Measurements from ENCODE around the gene HES4.

HES4 gene, protein sequence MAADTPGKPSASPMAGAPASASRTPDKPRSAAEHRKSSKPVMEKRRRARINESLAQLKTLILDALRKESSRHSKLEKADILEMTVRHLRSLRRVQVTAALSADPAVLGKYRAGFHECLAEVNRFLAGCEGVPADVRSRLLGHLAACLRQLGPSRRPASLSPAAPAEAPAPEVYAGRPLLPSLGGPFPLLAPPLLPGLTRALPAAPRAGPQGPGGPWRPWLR

DNA sequence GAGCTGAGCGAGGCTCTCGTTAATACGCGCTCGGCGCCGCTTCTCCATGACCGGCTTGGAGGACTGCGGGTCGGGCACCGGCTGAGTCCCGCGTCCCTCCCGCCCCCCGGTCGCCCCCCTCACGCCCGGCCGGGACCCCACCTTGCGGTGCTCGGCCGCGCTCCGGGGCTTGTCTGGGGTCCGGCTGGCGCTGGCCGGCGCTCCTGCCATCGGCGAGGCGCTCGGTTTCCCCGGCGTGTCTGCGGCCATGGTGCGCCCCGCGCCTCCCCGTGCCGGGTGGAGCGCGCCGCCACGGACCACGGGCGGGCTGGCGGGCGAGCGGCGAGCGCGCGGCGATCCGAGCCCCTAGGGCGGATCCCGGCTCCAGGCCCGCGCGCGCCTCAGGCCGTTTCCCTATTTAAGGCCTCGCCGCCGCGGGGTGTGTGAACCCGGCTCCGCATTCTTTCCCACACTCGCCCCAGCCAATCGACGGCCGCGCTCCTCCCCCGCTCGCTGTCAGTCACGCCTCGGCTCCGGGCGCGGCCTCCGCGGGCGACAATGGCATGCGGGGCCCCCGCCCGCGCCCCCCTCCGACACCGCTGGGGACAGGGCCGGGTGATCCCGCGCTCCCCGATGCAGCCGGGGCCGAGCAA is at the start of gene HES4:
HES4 (minus strand) TSS at position 373 of the 632 bp plus-strand sequence; CDS start at position 249, 124 bp downstream.
- DNase-seq = peak; percentile 94

DNA sequence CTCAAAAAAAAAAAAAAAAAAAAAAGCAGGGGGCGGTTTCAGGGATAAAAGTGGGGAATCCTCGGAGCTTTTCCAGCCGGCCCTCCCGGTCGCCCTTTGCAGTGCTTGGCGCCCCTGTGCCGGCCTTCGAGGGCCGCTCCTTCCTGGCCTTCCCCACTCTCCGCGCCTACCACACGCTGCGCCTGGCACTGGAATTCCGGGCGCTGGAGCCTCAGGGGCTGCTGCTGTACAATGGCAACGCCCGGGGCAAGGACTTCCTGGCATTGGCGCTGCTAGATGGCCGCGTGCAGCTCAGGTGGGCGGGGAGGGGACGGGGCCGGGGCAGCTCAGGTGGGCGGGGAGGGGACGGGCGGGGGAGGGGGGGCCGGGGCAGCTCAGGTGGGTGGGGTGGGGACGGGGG is 48.9 kb upstream of the HES4 start:
- no peak for DNase-seq

DNA sequence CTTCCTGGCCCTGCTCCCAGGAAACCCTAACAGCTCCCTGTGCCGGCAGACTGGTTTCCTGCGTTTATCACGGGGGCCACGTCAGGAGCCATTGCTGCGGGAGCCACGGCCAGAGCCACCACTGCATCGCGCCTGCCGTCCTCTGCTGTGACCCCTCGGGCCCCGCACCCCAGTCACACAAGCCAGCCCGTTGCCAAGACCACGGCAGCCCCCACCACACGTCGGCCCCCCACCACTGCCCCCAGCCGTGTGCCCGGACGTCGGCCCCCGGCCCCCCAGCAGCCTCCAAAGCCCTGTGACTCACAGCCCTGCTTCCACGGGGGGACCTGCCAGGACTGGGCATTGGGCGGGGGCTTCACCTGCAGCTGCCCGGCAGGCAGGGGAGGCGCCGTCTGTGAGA is 48.1 kb upstream of the HES4 start:
- DNase-seq = no peak

DNA sequence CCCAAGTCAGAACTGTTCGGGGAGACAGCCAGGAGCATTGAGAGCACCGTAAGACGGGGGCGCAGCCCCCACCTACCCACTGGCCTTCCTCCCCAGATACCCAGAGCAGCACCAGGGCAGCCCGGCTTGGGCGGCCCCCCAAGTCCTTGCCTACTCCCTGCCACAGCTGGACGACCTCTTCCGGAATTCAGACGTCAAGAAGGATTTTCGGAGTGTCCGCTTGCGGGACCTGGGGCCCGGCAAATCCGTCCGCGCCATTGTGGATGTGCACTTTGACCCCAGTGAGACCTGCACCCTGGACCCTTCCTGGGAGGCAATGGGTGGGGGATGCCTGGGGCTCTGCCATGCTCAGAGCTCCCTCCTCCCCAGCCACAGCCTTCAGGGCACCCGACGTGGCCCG is 47.5 kb upstream of the HES4 start:
- no peak for DNase-seq

DNA sequence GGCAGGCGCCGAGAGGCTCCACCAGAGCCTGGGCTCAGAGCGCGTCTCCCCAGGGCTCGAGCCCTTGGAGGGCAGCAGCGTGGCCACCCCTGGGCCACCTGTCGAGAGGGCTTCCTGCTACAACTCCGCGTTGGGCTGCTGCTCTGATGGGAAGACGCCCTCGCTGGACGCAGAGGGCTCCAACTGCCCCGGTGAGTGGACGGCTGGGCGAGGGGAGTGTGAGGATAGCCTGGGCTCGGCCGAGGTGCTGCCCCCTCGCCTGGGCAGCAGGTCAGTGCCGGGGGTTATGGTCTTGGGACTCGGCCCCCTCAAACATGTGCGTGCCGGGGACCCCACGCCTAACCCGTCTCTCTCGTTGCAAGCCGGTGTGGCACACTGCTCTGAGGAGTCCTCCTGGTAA is 46.9 kb upstream of the HES4 start:
- DNase-seq = no peak

DNA sequence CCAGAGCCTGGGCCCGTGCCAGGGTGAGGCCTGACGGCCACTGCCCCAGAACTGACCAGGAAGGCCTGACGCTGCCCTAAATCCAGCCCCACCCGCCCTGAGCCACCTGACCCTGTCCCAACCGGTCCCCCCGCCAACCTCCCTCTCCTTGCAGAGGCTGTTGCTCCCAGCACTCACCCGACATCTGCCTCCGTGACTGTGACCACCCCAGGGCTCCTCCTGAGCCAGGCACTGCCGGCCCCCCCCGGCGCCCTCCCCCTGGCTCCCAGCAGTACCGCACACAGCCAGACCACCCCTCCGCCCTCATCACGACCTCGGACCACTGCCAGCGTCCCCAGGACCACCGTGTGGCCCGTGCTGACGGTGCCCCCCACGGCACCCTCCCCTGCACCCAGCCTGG is 46.3 kb upstream of the HES4 start:
- DNase-seq = no peak

DNA sequence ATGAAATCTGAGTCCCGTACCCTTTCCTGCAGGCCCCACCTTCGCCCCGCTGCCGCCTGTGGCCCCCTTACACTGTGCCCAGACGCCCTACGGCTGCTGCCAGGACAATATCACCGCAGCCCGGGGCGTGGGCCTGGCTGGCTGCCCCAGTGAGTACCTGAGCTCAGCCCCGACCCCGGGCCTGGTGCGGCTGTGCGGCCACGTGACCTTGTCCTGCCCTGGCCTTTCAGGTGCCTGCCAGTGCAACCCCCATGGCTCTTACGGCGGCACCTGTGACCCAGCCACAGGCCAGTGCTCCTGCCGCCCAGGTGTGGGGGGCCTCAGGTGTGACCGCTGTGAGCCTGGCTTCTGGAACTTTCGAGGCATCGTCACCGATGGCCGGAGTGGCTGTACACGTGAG is 45.2 kb upstream of the HES4 start:
- no peak for DNase-seq

DNA sequence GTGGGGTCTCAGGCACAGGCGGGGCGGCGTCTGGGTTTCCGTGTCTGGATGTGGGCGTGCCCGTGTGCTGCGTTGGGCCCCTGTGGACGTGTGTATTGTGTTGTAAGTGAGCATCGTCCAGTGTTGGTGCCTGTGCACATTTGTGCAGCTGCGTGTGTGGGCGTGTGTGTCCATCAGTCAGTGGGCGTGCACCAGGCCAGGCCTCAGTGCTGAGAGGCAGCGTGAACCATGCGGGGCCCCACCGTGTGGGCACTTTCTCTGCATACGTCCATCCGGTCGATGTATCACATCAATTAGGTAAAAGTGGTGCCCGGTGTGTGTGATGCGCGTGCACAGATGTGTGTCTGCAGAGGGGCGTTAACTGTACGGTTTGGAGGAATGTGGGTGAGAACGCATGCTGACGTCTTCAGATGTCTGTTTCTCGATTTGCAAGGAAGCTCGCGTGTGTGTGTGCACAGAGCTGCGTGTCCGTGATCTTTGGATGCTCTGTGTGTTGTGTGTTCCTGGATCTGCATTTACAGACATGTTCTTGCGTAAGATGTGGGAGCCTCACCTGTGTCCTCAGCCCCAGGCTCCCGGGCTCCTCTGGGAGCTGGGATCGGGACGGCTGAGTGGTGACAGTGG is 44.7 kb upstream of the HES4 start:
- no peak for DNase-seq

DNA sequence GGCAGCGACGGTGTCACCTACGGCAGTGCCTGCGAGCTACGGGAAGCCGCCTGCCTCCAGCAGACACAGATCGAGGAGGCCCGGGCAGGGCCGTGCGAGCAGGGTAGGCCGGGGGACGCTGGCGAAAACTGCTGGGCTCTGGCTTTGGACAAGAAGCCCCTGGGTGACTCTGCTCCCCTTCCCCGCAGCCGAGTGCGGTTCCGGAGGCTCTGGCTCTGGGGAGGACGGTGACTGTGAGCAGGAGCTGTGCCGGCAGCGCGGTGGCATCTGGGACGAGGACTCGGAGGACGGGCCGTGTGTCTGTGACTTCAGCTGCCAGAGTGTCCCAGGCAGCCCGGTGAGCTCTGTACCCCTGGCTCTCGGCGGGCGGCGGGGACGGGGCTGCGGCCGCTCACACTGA is 44.0 kb upstream of the HES4 start:
- DNase-seq = no peak

DNA sequence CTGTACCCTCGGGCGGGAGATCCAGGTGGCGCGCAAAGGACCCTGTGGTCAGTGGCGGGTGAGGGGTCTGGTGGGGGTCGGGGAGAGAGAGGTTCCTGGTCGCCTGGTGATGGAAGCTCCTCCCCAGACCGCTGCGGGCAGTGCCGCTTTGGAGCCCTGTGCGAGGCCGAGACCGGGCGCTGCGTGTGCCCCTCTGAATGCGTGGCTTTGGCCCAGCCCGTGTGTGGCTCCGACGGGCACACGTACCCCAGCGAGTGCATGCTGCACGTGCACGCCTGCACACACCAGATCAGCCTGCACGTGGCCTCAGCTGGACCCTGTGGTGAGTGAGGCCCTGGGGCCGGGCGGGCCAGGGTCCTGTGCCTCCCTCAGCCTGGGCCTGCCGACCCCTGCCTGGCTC is 43.5 kb upstream of the HES4 start:
- DNase-seq = no peak

DNA sequence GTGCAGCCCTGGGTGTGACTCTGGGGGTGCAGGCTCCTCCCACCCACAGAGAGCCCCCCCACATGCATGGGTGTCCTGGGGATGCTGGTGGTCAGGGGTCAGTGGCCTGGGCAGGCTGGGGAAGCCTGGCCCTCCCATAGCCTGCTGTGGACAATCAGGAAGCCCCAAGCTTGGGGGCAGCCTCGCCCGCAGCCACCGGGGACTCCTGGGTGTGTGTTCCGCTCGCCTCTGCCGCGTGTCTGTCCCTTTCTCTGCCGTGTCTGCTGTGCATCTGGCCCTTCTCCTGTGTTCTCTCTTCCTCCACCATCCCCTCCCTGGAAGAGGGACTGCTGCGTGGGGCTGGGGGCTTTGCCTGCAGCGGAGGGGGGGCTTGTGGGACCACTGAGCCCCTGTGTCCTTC is 42.9 kb upstream of the HES4 start:
- no peak for DNase-seq

DNA sequence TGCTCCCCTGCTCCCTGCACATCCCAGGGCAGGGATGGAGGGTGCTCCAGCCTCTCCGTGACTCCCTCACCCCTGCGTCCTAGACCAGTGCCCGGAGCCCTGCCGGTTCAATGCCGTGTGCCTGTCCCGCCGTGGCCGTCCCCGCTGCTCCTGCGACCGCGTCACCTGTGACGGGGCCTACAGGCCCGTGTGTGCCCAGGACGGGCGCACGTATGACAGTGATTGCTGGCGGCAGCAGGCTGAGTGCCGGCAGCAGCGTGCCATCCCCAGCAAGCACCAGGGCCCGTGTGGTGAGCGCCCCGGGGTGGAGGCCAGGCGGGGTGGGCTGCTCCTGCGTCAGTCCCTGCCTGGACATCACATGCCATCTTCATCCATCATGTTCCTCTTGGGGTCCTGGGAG is 42.0 kb upstream of the HES4 start:
- no peak for DNase-seq

DNA sequence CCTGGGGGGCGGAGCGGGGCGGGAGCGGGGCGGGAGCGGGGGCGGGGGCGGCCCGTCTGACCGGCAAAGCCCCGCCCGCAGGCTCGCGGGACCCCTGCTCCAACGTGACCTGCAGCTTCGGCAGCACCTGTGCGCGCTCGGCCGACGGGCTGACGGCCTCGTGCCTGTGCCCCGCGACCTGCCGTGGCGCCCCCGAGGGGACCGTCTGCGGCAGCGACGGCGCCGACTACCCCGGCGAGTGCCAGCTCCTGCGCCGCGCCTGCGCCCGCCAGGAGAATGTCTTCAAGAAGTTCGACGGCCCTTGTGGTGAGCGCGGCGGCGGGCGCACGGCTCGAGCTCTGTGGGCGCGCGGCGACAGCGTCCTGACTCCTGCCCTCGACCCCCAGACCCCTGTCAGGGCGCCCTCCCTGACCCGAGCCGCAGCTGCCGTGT is 41.2 kb upstream of the HES4 start:
- no peak for DNase-seq

DNA sequence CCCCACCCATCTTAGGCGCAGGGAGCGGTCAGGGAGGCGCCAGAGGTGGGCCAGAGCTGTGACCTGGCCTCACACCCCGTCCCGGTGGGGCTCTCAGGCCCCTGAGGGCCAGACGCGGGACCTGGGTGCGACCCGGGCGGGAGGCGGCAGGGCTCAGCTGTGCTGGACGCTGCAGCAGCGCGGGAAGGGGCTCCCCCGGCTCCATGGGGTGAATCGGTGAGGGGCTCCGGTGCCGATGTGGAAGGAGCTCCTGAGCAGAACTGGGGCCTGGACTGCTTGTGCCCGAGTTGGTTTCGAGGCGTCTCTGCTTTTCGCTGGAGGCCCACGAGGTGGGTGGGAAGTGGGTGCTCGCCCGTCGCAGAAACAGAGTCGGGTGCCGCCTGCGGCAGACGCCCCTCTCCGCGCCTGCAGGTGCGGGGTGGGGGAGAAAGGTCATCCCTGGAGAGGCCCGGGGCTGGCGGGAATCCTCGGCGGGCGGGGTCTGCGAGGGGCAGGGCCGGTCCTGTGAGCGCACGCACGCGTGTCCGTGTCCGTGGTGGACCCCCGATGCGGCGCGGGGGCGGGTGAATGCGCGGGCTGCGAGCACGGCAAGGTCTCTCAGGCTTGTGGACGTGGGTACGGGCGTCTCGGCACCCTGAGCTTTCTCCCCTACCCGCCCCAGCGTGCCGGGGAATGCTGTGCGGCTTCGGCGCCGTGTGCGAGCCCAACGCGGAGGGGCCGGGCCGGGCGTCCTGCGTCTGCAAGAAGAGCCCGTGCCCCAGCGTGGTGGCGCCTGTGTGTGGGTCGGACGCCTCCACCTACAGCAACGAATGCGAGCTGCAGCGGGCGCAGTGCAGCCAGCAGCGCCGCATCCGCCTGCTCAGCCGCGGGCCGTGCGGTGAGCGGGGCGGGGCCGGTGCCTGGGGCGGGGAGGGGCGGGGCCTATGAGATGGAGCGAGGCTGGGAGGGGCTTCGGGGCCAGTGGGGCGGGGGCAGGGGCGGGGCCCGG is 40.4 kb upstream of the HES4 start:
- DNase-seq = peak; percentile 87

DNA sequence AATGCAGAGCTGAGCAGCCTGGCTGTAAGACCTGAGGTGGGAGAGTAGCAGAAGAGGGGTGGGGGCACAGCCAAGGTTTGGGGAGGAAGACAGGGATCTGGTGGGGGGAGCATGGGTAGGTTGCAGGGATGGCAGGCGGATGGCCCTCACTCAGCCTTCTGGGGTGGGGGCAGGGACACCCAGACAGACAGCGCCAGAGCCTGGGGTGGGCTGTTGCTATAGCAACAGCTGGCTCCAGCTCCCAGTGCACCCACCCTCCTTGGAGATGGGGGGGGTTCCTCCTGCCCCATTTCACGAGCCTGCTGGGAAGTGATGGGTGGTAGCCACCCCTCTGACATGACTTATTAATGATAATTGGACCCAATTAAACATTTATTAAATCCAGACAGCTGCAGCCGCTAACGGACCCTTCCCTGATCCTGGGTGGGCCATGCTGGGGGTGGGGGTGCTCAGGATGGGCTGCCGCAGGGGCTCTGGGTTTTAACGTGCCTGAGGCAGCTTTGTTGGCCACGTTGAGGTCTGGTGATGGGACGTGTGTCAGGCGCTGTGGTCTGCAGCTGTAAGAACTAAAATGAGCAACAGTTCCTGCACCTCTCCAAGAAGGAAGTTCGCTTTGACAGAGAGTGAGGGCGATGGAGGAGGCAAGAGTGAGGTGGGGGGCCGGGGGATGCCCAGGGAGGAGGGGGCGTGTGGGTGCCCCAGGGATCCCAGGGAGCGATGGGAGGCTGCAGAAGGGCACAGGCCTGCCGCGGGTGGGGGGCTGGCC is 39.4 kb upstream of the HES4 start:
- DNase-seq = peak; percentile 14

DNA sequence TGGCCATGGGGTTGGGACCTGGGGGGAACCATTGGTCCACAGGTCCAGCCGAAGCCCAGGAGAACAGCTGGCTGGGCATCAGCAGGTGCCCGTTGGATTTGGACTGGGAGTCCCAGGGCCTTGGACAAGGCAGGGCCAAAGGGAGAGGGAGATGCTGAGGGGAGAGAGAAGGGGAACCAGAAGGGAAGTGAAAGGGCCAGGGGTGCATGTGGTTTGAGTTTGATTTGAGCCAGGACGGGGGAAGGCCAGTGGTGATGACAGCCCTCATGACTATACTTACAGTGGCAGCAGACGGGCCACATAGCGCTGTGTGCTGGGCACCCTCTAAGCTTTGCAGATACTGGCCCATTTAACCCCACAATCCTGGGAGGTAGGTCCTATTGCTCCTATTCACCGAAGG is 38.8 kb upstream of the HES4 start:
- DNase-seq = no peak

DNA sequence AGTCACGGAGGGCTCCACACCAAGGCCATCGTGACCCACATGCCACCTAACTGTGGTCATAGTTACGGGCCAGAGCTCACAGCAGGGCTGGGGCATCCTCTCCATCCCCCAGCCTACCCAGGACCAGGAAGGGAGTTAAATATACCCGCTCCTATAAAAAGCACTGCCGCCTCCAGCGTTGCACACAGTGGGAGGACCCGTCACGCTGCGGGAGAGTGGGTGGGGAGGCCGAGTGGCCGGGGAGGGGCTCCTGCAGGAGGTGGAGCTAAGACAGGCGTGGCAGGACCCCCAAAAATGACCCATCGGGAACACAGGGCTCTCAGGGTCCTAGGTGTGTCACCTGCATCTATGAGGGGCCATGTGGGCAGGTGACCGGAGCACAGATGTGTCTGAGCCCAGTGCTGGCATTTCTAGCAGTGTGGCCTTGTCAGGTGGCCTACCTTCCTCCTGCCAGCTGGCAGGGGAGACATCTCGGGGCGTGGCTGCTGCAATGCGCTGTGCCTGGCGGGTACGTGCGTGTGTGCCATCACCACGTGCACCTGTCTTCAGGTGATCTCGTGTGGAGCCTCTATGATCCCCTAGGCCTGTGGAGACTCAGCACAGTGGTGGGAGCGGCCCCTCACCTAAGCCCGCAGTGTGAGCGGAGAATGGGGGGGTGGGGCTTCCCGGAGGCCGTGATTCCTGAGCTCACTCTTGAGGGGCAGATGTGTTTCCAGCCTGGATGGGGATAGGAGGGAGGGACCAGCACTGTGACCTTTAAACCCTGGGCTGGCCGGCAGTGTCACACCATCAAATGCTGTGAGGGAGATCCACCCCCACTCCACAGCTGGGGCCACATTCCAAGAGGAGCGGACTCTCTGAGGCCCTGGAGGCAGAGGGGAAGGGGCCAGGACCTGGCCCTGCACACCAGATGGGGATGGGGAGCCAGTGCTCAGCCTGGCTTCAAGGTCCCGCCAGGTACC is 37.8 kb upstream of the HES4 start:
- no peak for DNase-seq

DNA sequence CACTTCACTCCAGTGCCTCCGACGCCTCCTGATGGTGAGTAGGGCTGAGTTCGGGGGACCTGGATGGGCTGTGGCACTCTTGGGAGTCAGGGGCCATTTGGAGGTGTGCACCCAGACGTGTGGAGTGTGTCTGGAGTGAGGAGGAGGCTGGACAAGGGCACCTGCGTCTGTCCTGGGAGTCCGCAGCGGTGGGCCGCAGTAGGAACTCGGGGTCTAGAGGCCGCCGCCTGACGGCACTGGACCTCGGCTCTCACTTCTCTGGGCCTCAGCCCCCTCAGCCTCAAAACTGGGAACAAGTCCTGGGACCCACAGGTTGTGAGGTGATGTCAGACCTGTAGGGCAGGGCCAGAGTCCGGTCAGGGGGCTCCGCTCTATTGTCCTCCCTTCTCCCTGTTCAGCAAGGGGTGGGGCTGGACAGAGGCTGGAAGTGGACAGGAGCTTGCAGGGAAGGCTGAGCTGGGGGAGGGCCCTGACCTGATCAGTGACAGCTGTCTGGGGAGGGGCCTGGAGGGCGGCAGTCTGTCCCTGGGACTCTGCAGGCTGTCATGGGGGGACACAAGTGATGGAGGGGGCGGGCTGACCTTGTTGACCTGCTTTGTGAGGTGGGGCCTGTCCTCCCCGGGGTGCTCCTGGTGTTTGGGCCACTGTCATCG is 35.5 kb upstream of the HES4 start:
- DNase-seq = no peak

DNA sequence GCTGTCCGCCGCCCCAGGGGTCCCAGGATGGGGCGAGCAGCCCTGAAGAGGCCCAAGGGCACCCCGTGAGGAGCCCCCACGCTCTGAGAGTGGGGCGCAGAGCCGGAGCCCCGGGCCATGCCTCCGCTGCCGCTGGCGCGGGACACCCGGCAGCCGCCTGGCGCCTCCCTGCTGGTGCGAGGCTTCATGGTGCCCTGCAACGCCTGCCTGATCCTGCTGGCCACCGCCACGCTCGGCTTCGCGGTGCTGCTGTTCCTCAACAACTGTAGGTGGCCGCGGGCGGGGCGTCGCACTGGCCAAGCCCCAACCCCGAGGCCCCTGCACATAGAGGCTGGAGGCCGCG is 34.5 kb upstream of the HES4 start:
- no peak for DNase-seq

DNA sequence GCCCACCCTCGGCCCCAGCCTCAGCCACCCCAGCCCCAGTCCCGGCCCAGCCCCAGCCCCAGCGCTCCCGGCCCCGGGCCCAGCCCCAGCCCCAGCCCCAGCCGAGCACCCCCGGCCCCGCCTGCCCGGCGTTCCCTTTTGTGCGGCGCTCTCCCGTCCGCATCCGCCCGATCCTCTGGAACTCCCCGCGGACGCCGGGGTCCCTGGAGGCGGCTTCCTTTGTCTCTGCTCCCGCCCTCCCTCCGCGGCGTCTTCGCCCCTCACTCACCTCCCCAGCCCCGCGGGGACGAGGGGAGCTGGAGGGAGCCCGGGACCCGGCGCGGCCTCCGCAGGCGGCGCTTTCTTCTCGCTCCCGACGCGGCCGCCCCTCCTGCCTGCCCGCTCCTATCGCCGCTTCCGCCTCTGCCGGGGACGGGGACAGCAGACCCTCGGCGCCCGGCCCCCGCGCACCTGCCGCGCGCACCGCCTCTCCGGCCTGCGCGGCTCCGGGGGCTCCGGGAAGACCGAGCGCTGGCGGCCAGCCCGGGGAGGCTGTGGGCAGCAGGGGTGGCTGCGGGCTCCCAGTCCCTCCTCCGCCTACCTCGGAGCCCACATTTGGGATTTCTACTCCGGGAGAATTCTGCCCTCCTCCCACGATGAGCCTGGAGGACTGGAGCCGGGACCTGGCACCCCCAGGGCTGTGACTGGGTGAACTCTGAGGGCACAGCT is 34.0 kb upstream of the HES4 start:
- no peak for DNase-seq

Measured in fibroblast of skin of right biceps (primary cell).